HG02938 (cell line): Measurements from ENCODE around the gene DGKG.

Experiments
- ATAC-seq: cut with Tn5 transposase; IDR thresholded peaks from one replicate; pipeline ENCODE4 v1.9.1; 2021; ENCODE audit warnings: mild to moderate bottlenecking, moderate library complexity; ENCODE audit not compliant: unreplicated experiment

Gene DGKG

GRCh38 chr3:186320862-186321568, 41.0 kb downstream of the DGKG start:
- ATAC-seq, result no peak

- ATAC-seq, result no peak
These were observed 42.1 kb downstream of the DGKG start for GRCh38 chr3:186319945-186320344.

- ATAC-seq, result no peak
These were observed 43.9 kb downstream of the DGKG start for GRCh38 chr3:186318135-186318534.

GRCh38 chr3:186317478-186317877, 44.6 kb downstream of the DGKG start:
- no peak for ATAC-seq

GRCh38 chr3:186316666-186317260, 45.3 kb downstream of the DGKG start:
- no peak for ATAC-seq

GRCh38 chr3:186315581-186316354, 46.3 kb downstream of the DGKG start:
- no peak for ATAC-seq

- no peak for ATAC-seq
These were observed 47.1 kb downstream of the DGKG start for GRCh38 chr3:186314896-186315295.

- ATAC-seq, result no peak
These were observed 50.6 kb downstream of the DGKG start for GRCh38 chr3:186311441-186311840.

GRCh38 chr3:186308549-186308948, 53.5 kb downstream of the DGKG start:
- ATAC-seq, result no peak

- ATAC-seq, result no peak
These were observed 54.3 kb downstream of the DGKG start for GRCh38 chr3:186307594-186308221.

GRCh38 chr3:186305286-186305685, 56.7 kb downstream of the DGKG start:
- ATAC-seq, result no peak

- no peak for ATAC-seq
These were observed 58.1 kb downstream of the DGKG start for GRCh38 chr3:186303965-186304364.

- ATAC-seq, result no peak
These were observed 62.7 kb downstream of the DGKG start for GRCh38 chr3:186299327-186299726.

- no peak for ATAC-seq
These were observed 63.2 kb downstream of the DGKG start for GRCh38 chr3:186298876-186299275.

- no peak for ATAC-seq
These were observed 71.2 kb downstream of the DGKG start for GRCh38 chr3:186290796-186291195.

GRCh38 chr3:186287711-186288110, 74.3 kb downstream of the DGKG start:
- ATAC-seq, result no peak

GRCh38 chr3:186286114-186286513, 75.9 kb downstream of the DGKG start:
- ATAC-seq, result no peak

GRCh38 chr3:186284661-186285060, 77.4 kb downstream of the DGKG start:
- no peak for ATAC-seq

GRCh38 chr3:186284349-186284652, 77.7 kb downstream of the DGKG start:
- ATAC-seq, result no peak

- ATAC-seq, result no peak
These were observed 78.2 kb downstream of the DGKG start for GRCh38 chr3:186283651-186284348.

- ATAC-seq, result no peak
These were observed 78.9 kb downstream of the DGKG start for GRCh38 chr3:186283096-186283495.
